ENCODE results near the gene MUTYH.

DNA sequence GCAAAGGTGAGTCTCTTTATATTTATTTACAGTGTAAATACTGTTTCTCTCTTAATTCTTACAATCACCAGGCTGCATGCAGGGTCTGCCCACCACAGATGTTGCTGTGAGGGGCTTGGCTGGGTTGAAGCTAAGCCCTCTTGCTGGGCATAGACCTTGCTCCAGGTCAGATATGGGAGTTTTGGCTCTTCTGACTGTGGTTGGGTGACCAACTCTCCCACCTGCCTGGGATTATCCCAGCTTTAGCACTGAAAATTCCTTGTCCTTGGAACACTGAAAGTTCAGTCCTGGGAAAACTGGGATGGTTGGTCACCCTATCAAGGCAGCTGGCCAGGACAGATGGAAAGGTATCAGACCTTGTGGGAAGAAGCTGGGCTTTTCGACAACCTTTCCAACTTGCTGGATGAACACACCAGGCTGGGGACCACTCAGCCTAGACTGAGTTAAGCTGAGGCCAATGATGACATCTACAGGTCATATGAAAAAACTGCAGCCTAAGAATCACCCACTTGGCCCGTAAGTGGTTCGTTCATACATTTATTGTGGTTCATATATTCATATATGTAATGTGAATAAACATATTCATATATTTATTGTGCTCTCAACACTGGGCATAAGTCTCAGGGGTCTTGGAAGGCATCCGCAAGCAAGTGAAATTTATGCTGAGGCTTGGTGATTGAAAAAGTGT is 40.1 kb downstream of the MUTYH start:
- TF ChIP-seq POLR2A (IDR thresholded peaks at IDR 0.05; ENCODE audit: low read depth): no peak
- TF ChIP-seq, protein P1, sequence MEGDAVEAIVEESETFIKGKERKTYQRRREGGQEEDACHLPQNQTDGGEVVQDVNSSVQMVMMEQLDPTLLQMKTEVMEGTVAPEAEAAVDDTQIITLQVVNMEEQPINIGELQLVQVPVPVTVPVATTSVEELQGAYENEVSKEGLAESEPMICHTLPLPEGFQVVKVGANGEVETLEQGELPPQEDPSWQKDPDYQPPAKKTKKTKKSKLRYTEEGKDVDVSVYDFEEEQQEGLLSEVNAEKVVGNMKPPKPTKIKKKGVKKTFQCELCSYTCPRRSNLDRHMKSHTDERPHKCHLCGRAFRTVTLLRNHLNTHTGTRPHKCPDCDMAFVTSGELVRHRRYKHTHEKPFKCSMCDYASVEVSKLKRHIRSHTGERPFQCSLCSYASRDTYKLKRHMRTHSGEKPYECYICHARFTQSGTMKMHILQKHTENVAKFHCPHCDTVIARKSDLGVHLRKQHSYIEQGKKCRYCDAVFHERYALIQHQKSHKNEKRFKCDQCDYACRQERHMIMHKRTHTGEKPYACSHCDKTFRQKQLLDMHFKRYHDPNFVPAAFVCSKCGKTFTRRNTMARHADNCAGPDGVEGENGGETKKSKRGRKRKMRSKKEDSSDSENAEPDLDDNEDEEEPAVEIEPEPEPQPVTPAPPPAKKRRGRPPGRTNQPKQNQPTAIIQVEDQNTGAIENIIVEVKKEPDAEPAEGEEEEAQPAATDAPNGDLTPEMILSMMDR (IDR thresholded peaks at IDR 0.05): peak; percentile 67 to 87 (median 78)
